Suprapubic skin (tissue), 4 donors: ENCODE data around the gene SKAP1.

Experiments
- EP300 ChIP-seq: sonication (generic); formaldehyde crosslinking; IDR thresholded peaks from one replicate; pipeline ENCODE4 v1.6.1; 2017; ENCODE audit warnings: antibody characterized with exemption
- POLR2A ChIP-seq, 2 donors: fragments of 450-650 bp; IDR thresholded peaks; one replicate each; pipeline ENCODE4 v1.6.1; 2017; ENCODE audit warnings: antibody characterized with exemption in 2 of 2, mild to moderate bottlenecking in 2 of 2, moderate library complexity in 2 of 2
- POLR2AphosphoS5 ChIP-seq, 3 donors: sonication (generic); formaldehyde crosslinking; IDR thresholded peaks; one replicate each; pipeline ENCODE4 v1.6.1; 2017; ENCODE audit warnings: antibody characterized with exemption in 3 of 3
- TF ChIP-seq, protein P1 (sequence below), 2 donors: fragments of 200-600 bp in 1 of 2; fragments of 450-650 bp in 1 of 2; sonication (generic) in 1 of 2; IDR thresholded peaks; one replicate each; pipeline ENCODE4 v1.5.1; 2016 to 2019; ENCODE audit warnings: antibody characterized with exemption in 2 of 2, mild to moderate bottlenecking in 1 of 2, moderate library complexity in 1 of 2

DNA sequence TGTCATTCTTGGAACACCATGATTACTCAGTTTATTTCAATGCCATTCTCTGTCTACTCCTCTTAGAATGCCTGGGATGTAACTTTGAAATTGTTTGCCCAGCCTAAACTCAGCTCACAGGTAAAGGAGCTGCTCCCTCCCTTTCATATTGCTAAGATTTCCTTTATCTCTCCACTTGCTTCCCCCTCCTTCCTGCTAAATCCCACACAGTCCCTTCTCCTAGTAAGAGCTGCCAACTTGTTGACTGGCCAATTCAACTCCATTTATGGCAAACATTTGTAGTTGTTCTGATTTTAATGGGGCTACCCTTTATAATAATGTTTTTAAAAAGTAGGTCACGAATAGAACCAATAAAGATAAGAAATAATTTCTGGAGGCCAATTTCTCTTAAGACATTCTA lies 146.1 kb downstream of the SKAP1 start:
- TF ChIP-seq, protein P1, sequence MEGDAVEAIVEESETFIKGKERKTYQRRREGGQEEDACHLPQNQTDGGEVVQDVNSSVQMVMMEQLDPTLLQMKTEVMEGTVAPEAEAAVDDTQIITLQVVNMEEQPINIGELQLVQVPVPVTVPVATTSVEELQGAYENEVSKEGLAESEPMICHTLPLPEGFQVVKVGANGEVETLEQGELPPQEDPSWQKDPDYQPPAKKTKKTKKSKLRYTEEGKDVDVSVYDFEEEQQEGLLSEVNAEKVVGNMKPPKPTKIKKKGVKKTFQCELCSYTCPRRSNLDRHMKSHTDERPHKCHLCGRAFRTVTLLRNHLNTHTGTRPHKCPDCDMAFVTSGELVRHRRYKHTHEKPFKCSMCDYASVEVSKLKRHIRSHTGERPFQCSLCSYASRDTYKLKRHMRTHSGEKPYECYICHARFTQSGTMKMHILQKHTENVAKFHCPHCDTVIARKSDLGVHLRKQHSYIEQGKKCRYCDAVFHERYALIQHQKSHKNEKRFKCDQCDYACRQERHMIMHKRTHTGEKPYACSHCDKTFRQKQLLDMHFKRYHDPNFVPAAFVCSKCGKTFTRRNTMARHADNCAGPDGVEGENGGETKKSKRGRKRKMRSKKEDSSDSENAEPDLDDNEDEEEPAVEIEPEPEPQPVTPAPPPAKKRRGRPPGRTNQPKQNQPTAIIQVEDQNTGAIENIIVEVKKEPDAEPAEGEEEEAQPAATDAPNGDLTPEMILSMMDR (IDR thresholded peaks at IDR 0.05), result no peak
- TF ChIP-seq POLR2AphosphoS5 (IDR thresholded peaks at IDR 0.05) (no peak), POLR2A (IDR thresholded peaks at IDR 0.05) (no peak), EP300 (no peak)
